Panc1 (cell line): ENCODE data around the gene LMO1.

Source experiments
- POLR2AphosphoS5 ChIP-seq: IDR thresholded peaks from 2 replicates; pipeline ENCODE4 v1.6.1; 2012; ENCODE audit warnings: mild to moderate bottlenecking, low read depth, low read length, moderate library complexity
- SIN3A ChIP-seq: IDR thresholded peaks from 2 replicates; pipeline ENCODE4 v1.6.1; 2012; ENCODE audit warnings: low read depth, mild to moderate bottlenecking, low read length, moderate library complexity, borderline replicate concordance; ENCODE audit not compliant: insufficient read depth
- TF ChIP-seq, protein P1 (sequence below): fragments of 450-650 bp; IDR thresholded peaks from 2 replicates; pipeline ENCODE4 v1.5.1; 2017; ENCODE audit warnings: mild to moderate bottlenecking
- TF ChIP-seq, protein P2 (sequence below), 2 experiments: IDR thresholded peaks; 2 replicates each; pipeline ENCODE4 v1.6.1; 2011 to 2012; ENCODE audit warnings: low read depth in 2 of 2, control low read depth in 1 of 2, low read length in 1 of 2, mild to moderate bottlenecking in 1 of 2, moderate library complexity in 1 of 2; ENCODE audit not compliant: insufficient read depth in 1 of 2

DNA sequence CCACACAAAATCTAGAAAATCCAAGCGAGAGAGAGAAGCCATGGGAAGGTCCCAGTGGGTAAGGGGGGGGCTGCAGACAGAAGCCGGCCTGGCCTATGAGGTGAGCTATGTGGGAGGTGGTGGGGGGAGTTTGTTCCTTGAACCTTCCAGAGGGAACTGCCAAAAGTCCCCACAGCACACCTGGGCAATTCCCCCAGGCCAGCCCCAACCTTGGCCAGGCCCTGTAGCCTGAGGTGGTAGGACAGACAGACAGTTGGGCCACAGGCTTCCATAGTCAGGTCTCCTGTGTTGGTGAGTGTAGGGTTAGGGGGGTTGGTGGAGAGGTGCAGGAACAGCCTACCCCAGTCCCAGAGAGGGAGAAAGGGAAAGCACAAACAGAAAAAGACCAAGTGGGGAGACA is 39.0 kb downstream of the LMO1 start:
- TF ChIP-seq, protein P1, sequence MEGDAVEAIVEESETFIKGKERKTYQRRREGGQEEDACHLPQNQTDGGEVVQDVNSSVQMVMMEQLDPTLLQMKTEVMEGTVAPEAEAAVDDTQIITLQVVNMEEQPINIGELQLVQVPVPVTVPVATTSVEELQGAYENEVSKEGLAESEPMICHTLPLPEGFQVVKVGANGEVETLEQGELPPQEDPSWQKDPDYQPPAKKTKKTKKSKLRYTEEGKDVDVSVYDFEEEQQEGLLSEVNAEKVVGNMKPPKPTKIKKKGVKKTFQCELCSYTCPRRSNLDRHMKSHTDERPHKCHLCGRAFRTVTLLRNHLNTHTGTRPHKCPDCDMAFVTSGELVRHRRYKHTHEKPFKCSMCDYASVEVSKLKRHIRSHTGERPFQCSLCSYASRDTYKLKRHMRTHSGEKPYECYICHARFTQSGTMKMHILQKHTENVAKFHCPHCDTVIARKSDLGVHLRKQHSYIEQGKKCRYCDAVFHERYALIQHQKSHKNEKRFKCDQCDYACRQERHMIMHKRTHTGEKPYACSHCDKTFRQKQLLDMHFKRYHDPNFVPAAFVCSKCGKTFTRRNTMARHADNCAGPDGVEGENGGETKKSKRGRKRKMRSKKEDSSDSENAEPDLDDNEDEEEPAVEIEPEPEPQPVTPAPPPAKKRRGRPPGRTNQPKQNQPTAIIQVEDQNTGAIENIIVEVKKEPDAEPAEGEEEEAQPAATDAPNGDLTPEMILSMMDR = no peak
- TF ChIP-seq, protein P2, sequence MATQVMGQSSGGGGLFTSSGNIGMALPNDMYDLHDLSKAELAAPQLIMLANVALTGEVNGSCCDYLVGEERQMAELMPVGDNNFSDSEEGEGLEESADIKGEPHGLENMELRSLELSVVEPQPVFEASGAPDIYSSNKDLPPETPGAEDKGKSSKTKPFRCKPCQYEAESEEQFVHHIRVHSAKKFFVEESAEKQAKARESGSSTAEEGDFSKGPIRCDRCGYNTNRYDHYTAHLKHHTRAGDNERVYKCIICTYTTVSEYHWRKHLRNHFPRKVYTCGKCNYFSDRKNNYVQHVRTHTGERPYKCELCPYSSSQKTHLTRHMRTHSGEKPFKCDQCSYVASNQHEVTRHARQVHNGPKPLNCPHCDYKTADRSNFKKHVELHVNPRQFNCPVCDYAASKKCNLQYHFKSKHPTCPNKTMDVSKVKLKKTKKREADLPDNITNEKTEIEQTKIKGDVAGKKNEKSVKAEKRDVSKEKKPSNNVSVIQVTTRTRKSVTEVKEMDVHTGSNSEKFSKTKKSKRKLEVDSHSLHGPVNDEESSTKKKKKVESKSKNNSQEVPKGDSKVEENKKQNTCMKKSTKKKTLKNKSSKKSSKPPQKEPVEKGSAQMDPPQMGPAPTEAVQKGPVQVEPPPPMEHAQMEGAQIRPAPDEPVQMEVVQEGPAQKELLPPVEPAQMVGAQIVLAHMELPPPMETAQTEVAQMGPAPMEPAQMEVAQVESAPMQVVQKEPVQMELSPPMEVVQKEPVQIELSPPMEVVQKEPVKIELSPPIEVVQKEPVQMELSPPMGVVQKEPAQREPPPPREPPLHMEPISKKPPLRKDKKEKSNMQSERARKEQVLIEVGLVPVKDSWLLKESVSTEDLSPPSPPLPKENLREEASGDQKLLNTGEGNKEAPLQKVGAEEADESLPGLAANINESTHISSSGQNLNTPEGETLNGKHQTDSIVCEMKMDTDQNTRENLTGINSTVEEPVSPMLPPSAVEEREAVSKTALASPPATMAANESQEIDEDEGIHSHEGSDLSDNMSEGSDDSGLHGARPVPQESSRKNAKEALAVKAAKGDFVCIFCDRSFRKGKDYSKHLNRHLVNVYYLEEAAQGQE (IDR thresholded peaks at IDR 0.05; ENCODE audit: insufficient read depth in 1 of 2, low read depth in 2 of 2, low read length in 1 of 2) = no peak
- TF ChIP-seq SIN3A = no peak
- no peak for TF ChIP-seq POLR2AphosphoS5
